ENCODE results near the gene CDH24. TPM values are rescaled to one million over a fixed set of nuclear protein-coding genes. Genes with fewer than 3 reads are reported as not detected.

Gene CDH24
- total and polyA plus RNA-seq, 2 of the 13 experiments (the other 11 are each of a cell fraction or from before 2014, with no cell fraction given): 0.69 to 0.99 TPM

- TF ChIP-seq POLR2AphosphoS5 (IDR thresholded peaks at IDR 0.05; ENCODE audit: low read depth, low read length) (peak; percentile 98), MXI1 (IDR thresholded peaks at IDR 0.05; ENCODE audit: borderline replicate concordance, low read depth, low read length) (peak; percentile 63; the same call in 1 of the 3 replicates), RBAK (CRISPR knock-in tag; IDR thresholded peaks at IDR 0.05) (no peak; the same call in 1 of the 2 replicates), ZNF577 (CRISPR knock-in tag; IDR thresholded peaks at IDR 0.05; ENCODE audit: borderline replicate concordance, low read depth) (peak; percentile 37; the same call in 1 of the 2 replicates), LBX2 (CRISPR knock-in tag; IDR thresholded peaks at IDR 0.05; ENCODE audit: borderline replicate concordance) (peak; percentile 78), ZNF720 (CRISPR knock-in tag; IDR thresholded peaks at IDR 0.05) (no peak), ZBTB33 (CRISPR knock-in tag; IDR thresholded peaks at IDR 0.05) (peak; percentile 72), ZNF276 (CRISPR knock-in tag; IDR thresholded peaks at IDR 0.05; ENCODE audit: low read depth) (peak; percentile 16; the same call in 1 of the 2 replicates), SRSF9 (IDR thresholded peaks at IDR 0.05; ENCODE audit: borderline replicate concordance, insufficient read depth, low read depth, low read length, poor library complexity, severe bottlenecking) (no peak), ZNF839 (CRISPR knock-in tag; IDR thresholded peaks at IDR 0.05; ENCODE audit: borderline replicate concordance) (peak; percentile 94; the same call in 1 of the 2 replicates), CREBL2 (CRISPR knock-in tag; IDR thresholded peaks at IDR 0.05; ENCODE audit: borderline replicate concordance) (no peak), NFE2L2 (IDR thresholded peaks at IDR 0.05; ENCODE audit: low read length) (no peak), ZBTB34 (CRISPR knock-in tag; IDR thresholded peaks at IDR 0.05) (peak; percentile 65; the same call in 1 of the 2 replicates), ZMYM3 (CRISPR knock-in tag; IDR thresholded peaks at IDR 0.05) (no peak), ZNF207 (IDR thresholded peaks at IDR 0.05; ENCODE audit: borderline replicate concordance) (no peak), ZFP91 (CRISPR knock-in tag; IDR thresholded peaks at IDR 0.05; ENCODE audit: borderline replicate concordance) (peak; percentile 90), TSC22D2 (CRISPR knock-in tag; IDR thresholded peaks at IDR 0.05; ENCODE audit: borderline replicate concordance) (no peak), KLF16 (CRISPR knock-in tag; IDR thresholded peaks at IDR 0.05) (peak in 1 of 2 experiments; percentile 77; a peak in 2 of 4 replicates), ZNF557 (CRISPR knock-in tag; IDR thresholded peaks at IDR 0.05) (no peak), NCOA1 (CRISPR knock-in tag; IDR thresholded peaks at IDR 0.05) (peak; percentile 88)
Observed at GRCh38 chr14:23071244-23071920, 14.1 kb upstream of the CDH24 start (continued).
